Neutrophil (primary cell): ENCODE measurements around the gene TNRC6B.
"Not testable (repeated sequence)": the region's sequence is repeated elsewhere in the genome, so short reads cannot be mapped to it uniquely, and the experiment has no call there.

Source experiments
- H3K27ac ChIP-seq: fragments of 200-600 bp; sonication (generic); 2 replicates; pipeline ENCODE4 v1.5.1; 2016; ENCODE audit warnings: mild to moderate bottlenecking, moderate library complexity
- H3K27me3 ChIP-seq: fragments of 200-600 bp; sonication (generic); 2 replicates; pipeline ENCODE4 v1.6.0; 2016; ENCODE audit warnings: mild to moderate bottlenecking
- H3K36me3 ChIP-seq: fragments of 200-600 bp; sonication (generic); 2 replicates; pipeline ENCODE4 v1.5.1; 2017
- H3K4me1 ChIP-seq, 2 experiments: fragments of 200-600 bp in 1 of 2; sonication (generic) in 1 of 2; 1 replicate in 1 of 2; 2 replicates in 1 of 2; pipeline versions ENCODE4 v1.5.1 to v1.6.1; 2013 to 2016; ENCODE audit warnings: low read depth in 1 of 2, low read length in 1 of 2, mild to moderate bottlenecking in 1 of 2, moderate library complexity in 1 of 2; ENCODE audit not compliant: control insufficient read depth in 1 of 2, insufficient read depth in 1 of 2
- H3K4me3 ChIP-seq, 2 experiments: fragments of 200-600 bp in 1 of 2; sonication (generic) in 1 of 2; 1 replicate in 1 of 2; 2 replicates in 1 of 2; pipeline ENCODE4 v1.5.1; 2013 to 2016; ENCODE audit warnings: low read depth in 1 of 2, low read length in 1 of 2, mild to moderate bottlenecking in 1 of 2, moderate library complexity in 1 of 2
- H3K9me3 ChIP-seq: fragments of 200-600 bp; sonication (generic); 2 replicates; pipeline ENCODE4 v1.5.1; 2016
- TF ChIP-seq, protein P1 (sequence below): fragments of 200-600 bp; sonication (generic); IDR thresholded peaks from 2 replicates; pipeline ENCODE4 v1.5.1; 2016; ENCODE audit warnings: antibody characterized with exemption

TNRC6B gene

DNA sequence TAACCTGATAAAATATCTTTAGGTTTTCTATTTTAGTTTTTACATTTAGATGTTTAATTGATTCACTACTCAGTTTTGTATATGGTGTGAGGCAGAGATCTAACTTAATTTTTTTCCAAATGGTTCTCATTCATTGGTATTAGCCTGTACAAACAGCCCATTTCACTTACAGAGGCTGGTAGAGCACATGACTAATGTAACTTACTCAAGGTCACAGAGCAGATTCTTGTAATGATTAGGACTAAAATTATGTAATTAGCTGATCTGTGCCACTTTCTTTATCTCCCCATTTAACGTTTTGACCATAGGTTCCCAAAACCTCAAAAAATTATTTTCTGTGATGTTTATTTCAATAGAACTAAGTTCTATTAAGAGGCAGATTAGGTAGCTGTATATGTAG is 16.5 kb upstream of the TNRC6B start:
- H3K27ac ChIP-seq = no peak overlapping the region
- no peak overlapping the region for H3K4me3 ChIP-seq
- H3K36me3 ChIP-seq = peaks cover 28% of the 10 kb centered on the region
- TF ChIP-seq, protein P1, sequence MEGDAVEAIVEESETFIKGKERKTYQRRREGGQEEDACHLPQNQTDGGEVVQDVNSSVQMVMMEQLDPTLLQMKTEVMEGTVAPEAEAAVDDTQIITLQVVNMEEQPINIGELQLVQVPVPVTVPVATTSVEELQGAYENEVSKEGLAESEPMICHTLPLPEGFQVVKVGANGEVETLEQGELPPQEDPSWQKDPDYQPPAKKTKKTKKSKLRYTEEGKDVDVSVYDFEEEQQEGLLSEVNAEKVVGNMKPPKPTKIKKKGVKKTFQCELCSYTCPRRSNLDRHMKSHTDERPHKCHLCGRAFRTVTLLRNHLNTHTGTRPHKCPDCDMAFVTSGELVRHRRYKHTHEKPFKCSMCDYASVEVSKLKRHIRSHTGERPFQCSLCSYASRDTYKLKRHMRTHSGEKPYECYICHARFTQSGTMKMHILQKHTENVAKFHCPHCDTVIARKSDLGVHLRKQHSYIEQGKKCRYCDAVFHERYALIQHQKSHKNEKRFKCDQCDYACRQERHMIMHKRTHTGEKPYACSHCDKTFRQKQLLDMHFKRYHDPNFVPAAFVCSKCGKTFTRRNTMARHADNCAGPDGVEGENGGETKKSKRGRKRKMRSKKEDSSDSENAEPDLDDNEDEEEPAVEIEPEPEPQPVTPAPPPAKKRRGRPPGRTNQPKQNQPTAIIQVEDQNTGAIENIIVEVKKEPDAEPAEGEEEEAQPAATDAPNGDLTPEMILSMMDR = no peak
- no peaks in the 10 kb centered on the region for H3K9me3 ChIP-seq
- H3K4me1 ChIP-seq = peaks cover 7% of the 10 kb centered on the region in 2 experiments
- no peaks in the 10 kb centered on the region for H3K27me3 ChIP-seq

DNA sequence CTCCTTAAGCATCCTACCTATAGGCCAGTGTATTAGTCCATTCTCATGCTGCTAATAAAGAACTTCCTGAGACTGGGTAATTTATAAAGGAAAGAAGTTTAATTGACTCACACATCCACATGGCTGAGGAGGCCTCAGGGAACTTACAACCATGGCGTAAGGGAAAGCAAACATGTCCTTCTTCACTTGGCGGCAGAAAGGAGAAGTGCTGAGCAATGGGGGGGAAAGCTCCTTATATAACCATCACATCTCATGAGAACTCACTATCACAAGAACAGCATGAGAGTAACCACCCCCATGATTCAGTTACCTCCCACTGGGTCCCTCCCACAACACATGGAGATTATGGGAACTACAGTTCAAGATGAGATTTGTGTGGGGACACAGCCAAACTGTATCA is 12.2 kb upstream of the TNRC6B start:
- H3K27me3 ChIP-seq, H3K27ac ChIP-seq, H3K9me3 ChIP-seq, H3K4me1 ChIP-seq, H3K4me3 ChIP-seq: not testable (repeated sequence)
- peaks cover 11% of the 10 kb centered on the region for H3K36me3 ChIP-seq

DNA sequence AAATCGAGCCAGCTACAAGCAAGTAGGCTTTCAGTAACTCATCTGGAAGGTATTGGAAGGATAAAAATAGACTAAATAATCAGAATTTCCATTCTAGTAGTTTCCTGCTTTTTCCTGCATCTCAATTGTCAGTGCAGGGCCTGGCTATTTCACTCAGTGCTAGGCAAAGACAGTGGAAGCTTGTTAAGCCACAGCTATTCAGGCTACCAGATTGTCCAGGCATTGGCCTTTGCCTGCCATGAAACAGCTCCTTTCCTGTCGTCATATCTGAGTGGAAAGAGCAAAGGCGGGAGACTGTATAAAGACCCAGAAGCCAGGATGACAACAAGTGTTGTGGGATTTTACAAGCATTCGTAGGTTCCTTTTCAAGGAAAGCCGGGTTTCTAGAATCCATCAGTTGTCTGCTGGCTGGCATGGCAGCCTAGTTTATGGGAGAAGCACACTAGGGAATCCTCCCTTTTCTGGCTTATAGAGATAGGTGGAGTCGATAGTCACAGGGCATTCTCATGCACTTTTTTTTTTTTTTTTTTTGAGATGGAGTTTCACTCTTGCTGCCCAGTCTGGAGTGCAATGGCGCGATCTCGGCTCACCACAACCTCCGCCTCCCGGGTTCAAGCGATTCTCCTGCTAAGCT is 2.0 kb upstream of the TNRC6B start:
- Histone ChIP-seq H3K9me3 (no peaks in the 10 kb centered on the region), H3K36me3 (no peaks in the 10 kb centered on the region), H3K4me1 (peaks cover 42 to 44% of the 10 kb centered on the region in 2 experiments), H3K27ac (no peak overlapping the region), H3K27me3 (no peaks in the 10 kb centered on the region), H3K4me3 (no peak overlapping the region)
- TF ChIP-seq, protein P1 = no peak

DNA sequence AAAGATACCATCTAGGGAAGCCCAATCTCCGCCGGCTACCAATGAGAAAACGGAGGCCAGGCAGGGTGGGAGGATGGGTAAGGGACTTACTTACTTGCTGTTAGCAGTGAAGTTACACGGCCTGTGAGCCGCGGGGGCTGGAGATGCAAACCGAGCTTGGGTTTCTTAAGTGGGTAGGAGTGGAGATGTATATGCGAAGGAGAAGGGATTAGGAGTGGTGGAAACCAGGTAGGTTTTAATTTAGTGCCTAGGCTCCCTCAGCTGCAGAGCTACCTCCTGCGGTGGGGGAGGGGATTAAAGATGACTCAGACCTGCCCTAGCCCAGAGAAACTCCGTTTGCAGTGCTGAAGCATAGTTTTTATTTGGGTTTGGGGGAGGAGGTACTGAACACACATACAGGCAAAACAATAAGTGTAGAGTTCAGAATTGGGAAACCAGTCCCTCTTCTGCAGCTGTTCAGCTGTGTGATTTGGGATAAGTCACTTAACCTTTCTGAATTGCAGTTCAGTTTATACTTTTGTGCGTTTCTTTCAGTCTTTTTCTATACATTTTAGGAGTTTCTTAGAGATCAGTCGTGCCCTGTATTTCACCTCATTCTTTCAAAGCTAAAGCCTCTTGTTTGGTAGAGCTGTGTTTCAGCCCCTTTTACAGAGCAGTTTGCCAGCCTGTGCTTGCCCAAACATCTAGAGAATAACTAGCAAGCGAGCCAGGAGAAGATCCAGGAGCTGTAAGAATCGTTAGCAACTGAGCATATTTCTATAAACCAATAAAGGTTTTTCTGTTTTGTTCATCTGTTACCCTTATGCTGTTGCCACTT is 596 bp upstream of the TNRC6B start:
- TF ChIP-seq, protein P1 = no peak

DNA sequence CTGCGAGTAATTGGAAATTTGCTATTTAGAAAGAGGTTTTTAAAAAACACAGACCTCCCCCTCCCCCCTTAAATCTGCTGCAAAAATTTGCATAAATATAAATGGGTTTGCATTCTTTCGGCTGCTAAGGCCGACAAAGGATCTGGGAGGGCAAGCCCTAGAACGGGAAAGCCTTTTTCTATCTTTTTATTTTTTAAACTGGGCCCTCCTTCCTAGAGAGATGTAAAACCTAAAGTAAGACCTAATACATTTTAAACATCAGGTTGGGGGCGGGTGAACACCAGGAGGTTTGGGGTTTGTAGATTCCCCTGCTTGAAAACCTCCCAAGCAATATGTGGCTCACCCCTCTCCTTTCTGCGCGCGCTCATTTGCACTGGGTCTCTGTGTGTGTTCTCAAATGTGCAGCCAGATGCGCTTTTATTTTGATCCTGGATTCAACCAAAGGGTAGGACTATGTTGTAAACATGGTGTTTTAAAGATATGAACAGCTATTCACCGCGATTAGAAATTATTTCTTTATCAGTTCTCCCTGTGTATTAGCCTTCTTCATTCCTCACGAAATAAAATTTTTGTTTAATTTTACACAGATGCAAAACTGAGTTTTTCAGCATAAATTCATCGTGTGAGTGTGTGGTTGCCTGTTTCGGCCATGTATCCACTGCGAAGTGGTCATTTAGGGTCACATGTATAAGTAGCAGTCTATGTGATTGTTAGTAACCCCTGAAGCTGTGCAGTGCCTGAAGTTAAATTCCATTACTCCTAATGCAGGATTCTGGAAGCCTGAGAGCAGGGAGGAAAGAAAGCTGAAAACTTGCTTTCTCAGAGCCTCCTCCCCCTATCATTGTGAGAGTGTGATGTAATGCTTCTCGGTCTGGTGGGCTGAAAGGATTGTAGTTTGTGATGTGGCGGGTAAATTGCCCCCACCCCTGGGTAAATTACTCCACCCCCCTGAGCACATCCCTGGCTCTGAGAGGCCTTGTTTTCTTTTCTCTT is 988 bp downstream of the TNRC6B start:
- peak overlapping the region; percentile 80 for H3K27ac ChIP-seq
- TF ChIP-seq, protein P1 = no peak
- peaks cover 72 to 74% of the 10 kb centered on the region in 2 experiments for H3K4me1 ChIP-seq
- H3K27me3 ChIP-seq = no peaks in the 10 kb centered on the region
- H3K4me3 ChIP-seq = peak overlapping the region; percentile 59 to 60
- no peaks in the 10 kb centered on the region for H3K36me3 ChIP-seq
- H3K9me3 ChIP-seq = no peaks in the 10 kb centered on the region

More for the DNA sequence above, 596 bp upstream of the TNRC6B start:
- Histone ChIP-seq H3K4me3 (peak overlapping the region; percentile 59 to 60), H3K36me3 (no peaks in the 10 kb centered on the region), H3K27ac (peak overlapping the region; percentile 80), H3K27me3 (no peaks in the 10 kb centered on the region), H3K9me3 (no peaks in the 10 kb centered on the region), H3K4me1 (peaks cover 56 to 58% of the 10 kb centered on the region in 2 experiments)
